ENCODE measurements around the gene AKT1S1.

Gene AKT1S1

GRCh38 chr19:49872245-49873128, 4.7 kb downstream of the AKT1S1 start:
- Histone ChIP-seq H3K9me3 (ENCODE audit: control extremely low read depth in 1 of 5, control insufficient read depth in 4 of 5, insufficient read depth in 2 of 5, low read depth in 1 of 5, low read length in 4 of 5) (no peaks in the 10 kb centered on the region), H3K27ac (ENCODE audit: insufficient read depth in 1 of 2, low read depth in 1 of 2, low read length in 2 of 2, poor library complexity in 1 of 2, severe bottlenecking in 2 of 2) (no peak overlapping the region), H3K4me3 (ENCODE audit: control insufficient read depth in 1 of 7, extremely low read depth in 1 of 7, insufficient read depth in 4 of 7, low read depth in 2 of 7, low read length in 6 of 7) (no peak overlapping the region), H3K36me3 (ENCODE audit: control insufficient read depth in 4 of 4, insufficient read depth in 4 of 4, low read length in 3 of 4) (peaks cover 0 to 23% (median 12%) of the 10 kb centered on the region in 4 experiments), H3K4me1 (ENCODE audit: control extremely low read depth in 1 of 4, control insufficient read depth in 4 of 4, insufficient read depth in 4 of 4, low read length in 3 of 4) (peaks cover 4 to 58% (median 44%) of the 10 kb centered on the region in 4 experiments), H3K27me3 (replicated peaks in 2 of 5; ENCODE audit: control insufficient read depth in 4 of 5, insufficient read depth in 5 of 5, low read length in 4 of 5) (no peaks in the 10 kb centered on the region)
- CTCF ChIA-PET, result no interaction called here
- POLR2A ChIA-PET, result no interaction called here
- 96% methylated on average over 17 of the region's 27 CpGs for WGBS (ENCODE audit: insufficient coverage)
- DNase-seq, result no peak

GRCh38 chr19:49871349-49871985, 5.7 kb downstream of the AKT1S1 start:
- ChIA-PET CTCF (no interaction called here), POLR2A (no interaction called here)
- H3K4me3 ChIP-seq (ENCODE audit: control insufficient read depth in 1 of 7, extremely low read depth in 1 of 7, insufficient read depth in 4 of 7, low read depth in 2 of 7, low read length in 6 of 7), result no peak overlapping the region
- no peaks in the 10 kb centered on the region for H3K27me3 ChIP-seq (replicated peaks in 2 of 5; ENCODE audit: control insufficient read depth in 4 of 5, insufficient read depth in 5 of 5, low read length in 4 of 5)
- H3K9me3 ChIP-seq (ENCODE audit: control extremely low read depth in 1 of 5, control insufficient read depth in 4 of 5, insufficient read depth in 2 of 5, low read depth in 1 of 5, low read length in 4 of 5), result no peaks in the 10 kb centered on the region
- no peak for DNase-seq
- peaks cover 8 to 65% (median 52%) of the 10 kb centered on the region in 4 experiments for H3K4me1 ChIP-seq (ENCODE audit: control extremely low read depth in 1 of 4, control insufficient read depth in 4 of 4, insufficient read depth in 4 of 4, low read length in 3 of 4)
- no peak overlapping the region for H3K27ac ChIP-seq (ENCODE audit: insufficient read depth in 1 of 2, low read depth in 1 of 2, low read length in 2 of 2, poor library complexity in 1 of 2, severe bottlenecking in 2 of 2)
- peaks cover 0 to 23% (median 12%) of the 10 kb centered on the region in 4 experiments for H3K36me3 ChIP-seq (ENCODE audit: control insufficient read depth in 4 of 4, insufficient read depth in 4 of 4, low read length in 3 of 4)
- WGBS (ENCODE audit: insufficient coverage), result 89% methylated on average over 12 of the region's 17 CpGs

DNA sequence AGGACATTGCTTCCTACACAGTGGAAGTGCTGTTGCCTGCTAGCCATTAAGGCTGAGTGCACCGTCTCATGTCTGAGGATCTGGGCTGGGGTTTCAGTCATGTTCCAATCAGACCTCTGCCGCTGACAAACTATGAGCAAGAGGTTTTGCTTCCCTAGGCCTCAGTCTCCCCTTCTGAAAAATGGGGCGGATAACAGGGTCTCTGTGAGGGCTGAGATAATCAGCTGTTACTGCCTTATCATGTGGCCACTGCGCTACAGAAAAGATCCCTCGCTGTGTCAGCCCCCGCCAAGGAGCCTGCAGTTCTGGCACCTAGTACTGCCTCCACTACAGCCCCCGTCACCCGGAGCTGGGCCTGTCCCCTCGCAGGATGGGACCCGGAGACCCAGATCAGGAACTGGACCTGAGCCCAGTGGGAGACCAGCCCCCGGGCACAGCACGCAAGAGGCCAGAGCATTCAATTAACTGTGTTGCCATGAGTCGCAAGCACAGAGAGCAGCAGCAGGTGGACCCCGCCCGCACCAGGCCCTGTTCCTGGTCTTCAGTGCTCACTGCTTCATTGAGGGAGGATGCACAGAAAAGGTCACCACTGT, 6.8 kb downstream of the AKT1S1 start:
- Histone ChIP-seq H3K4me1 (ENCODE audit: control extremely low read depth in 1 of 4, control insufficient read depth in 4 of 4, insufficient read depth in 4 of 4, low read length in 3 of 4) (peaks cover 10 to 69% (median 56%) of the 10 kb centered on the region in 4 experiments), H3K4me3 (ENCODE audit: control insufficient read depth in 1 of 7, extremely low read depth in 1 of 7, insufficient read depth in 4 of 7, low read depth in 2 of 7, low read length in 6 of 7) (peak overlapping the region; percentile 4 to 81 (median 66)), H3K27ac (ENCODE audit: insufficient read depth in 1 of 2, low read depth in 1 of 2, low read length in 2 of 2, poor library complexity in 1 of 2, severe bottlenecking in 2 of 2) (peak overlapping the region; percentile 70 to 91), H3K9me3 (ENCODE audit: control extremely low read depth in 1 of 5, control insufficient read depth in 4 of 5, insufficient read depth in 2 of 5, low read depth in 1 of 5, low read length in 4 of 5) (no peaks in the 10 kb centered on the region), H3K27me3 (replicated peaks in 2 of 5; ENCODE audit: control insufficient read depth in 4 of 5, insufficient read depth in 5 of 5, low read length in 4 of 5) (no peaks in the 10 kb centered on the region), H3K36me3 (ENCODE audit: control insufficient read depth in 4 of 4, insufficient read depth in 4 of 4, low read length in 3 of 4) (peaks cover 0 to 24% (median 14%) of the 10 kb centered on the region in 4 experiments)
- ChIA-PET CTCF (no interaction called here), POLR2A (interaction anchor here (1.3 kb wide), 1 partner anchor 57 kb away, joined by 3 read pairs; the partner anchor contains the start of gene FUZ)
- 93% methylated on average over 12 of the region's 15 CpGs for WGBS (ENCODE audit: insufficient coverage)
- no peak for DNase-seq

- Histone ChIP-seq H3K4me1 (ENCODE audit: control extremely low read depth in 1 of 4, control insufficient read depth in 4 of 4, insufficient read depth in 4 of 4, low read length in 3 of 4) (peaks cover 10 to 65% (median 57%) of the 10 kb centered on the region in 4 experiments), H3K27me3 (replicated peaks in 2 of 5; ENCODE audit: control insufficient read depth in 4 of 5, insufficient read depth in 5 of 5, low read length in 4 of 5) (no peaks in the 10 kb centered on the region), H3K27ac (ENCODE audit: insufficient read depth in 1 of 2, low read depth in 1 of 2, low read length in 2 of 2, poor library complexity in 1 of 2, severe bottlenecking in 2 of 2) (peak overlapping the region; percentile 70 to 91), H3K4me3 (ENCODE audit: control insufficient read depth in 1 of 7, extremely low read depth in 1 of 7, insufficient read depth in 4 of 7, low read depth in 2 of 7, low read length in 6 of 7) (peak overlapping the region; percentile 4 to 81 (median 66)), H3K36me3 (ENCODE audit: control insufficient read depth in 4 of 4, insufficient read depth in 4 of 4, low read length in 3 of 4) (peaks cover 0 to 29% (median 17%) of the 10 kb centered on the region in 4 experiments), H3K9me3 (ENCODE audit: control extremely low read depth in 1 of 5, control insufficient read depth in 4 of 5, insufficient read depth in 2 of 5, low read depth in 1 of 5, low read length in 4 of 5) (no peaks in the 10 kb centered on the region)
- CTCF ChIA-PET, result interaction anchor here (0.8 to 2.4 kb wide), 4 partner anchors 8 to 74 kb away, joined by 3 to 10 read pairs (median 4); partner anchors contain the start of genes AKT1S1, PTOV1 and TBC1D17
- peak; percentile 99 for DNase-seq
- POLR2A ChIA-PET, result interaction anchor here (0.8 to 1.3 kb wide), 7 partner anchors 7 to 181 kb away, joined by 3 to 7 read pairs (median 3); partner anchors contain the start of genes AKT1S1, FUZ, PTOV1 and TBC1D17
- WGBS (ENCODE audit: insufficient coverage), result 1% methylated on average over 59 of the region's 67 CpGs
Measured at GRCh38 chr19:49869484-49870308, 7.5 kb downstream of the AKT1S1 start.

- WGBS (ENCODE audit: insufficient coverage), result 0% methylated on average over 9 of the region's 15 CpGs
- Histone ChIP-seq H3K4me1 (ENCODE audit: control extremely low read depth in 1 of 4, control insufficient read depth in 4 of 4, insufficient read depth in 4 of 4, low read length in 3 of 4) (peaks cover 10 to 65% (median 57%) of the 10 kb centered on the region in 4 experiments), H3K4me3 (ENCODE audit: control insufficient read depth in 1 of 7, extremely low read depth in 1 of 7, insufficient read depth in 4 of 7, low read depth in 2 of 7, low read length in 6 of 7) (peak overlapping the region in 6 of 7 experiments; percentile 4 to 81 (median 64)), H3K27ac (ENCODE audit: insufficient read depth in 1 of 2, low read depth in 1 of 2, low read length in 2 of 2, poor library complexity in 1 of 2, severe bottlenecking in 2 of 2) (peak overlapping the region in 1 of 2 experiments; percentile 77), H3K27me3 (replicated peaks in 2 of 5; ENCODE audit: control insufficient read depth in 4 of 5, insufficient read depth in 5 of 5, low read length in 4 of 5) (no peaks in the 10 kb centered on the region), H3K9me3 (ENCODE audit: control extremely low read depth in 1 of 5, control insufficient read depth in 4 of 5, insufficient read depth in 2 of 5, low read depth in 1 of 5, low read length in 4 of 5) (no peaks in the 10 kb centered on the region), H3K36me3 (ENCODE audit: control insufficient read depth in 4 of 4, insufficient read depth in 4 of 4, low read length in 3 of 4) (peaks cover 0 to 29% (median 16%) of the 10 kb centered on the region in 4 experiments)
- ChIA-PET POLR2A (interaction anchor here (0.8 to 1.3 kb wide), 7 partner anchors 8 to 181 kb away, joined by 3 to 7 read pairs (median 3); partner anchors contain the start of genes AKT1S1, FUZ, PTOV1 and TBC1D17), CTCF (interaction anchor here (0.8 to 2.4 kb wide), 4 partner anchors 8 to 73 kb away, joined by 3 to 10 read pairs (median 4); partner anchors contain the start of genes AKT1S1, PTOV1 and TBC1D17)
- no peak for DNase-seq
Measured at GRCh38 chr19:49869009-49869483, 8.1 kb downstream of the AKT1S1 start.
